Activated CD8-positive, alpha-beta memory T cell treated with anti-CD3 and anti-CD28 coated beads for 36 hours (primary cell): ENCODE data around the gene PHYHD1. TPM values are rescaled to one million over a fixed set of nuclear protein-coding genes. Genes with fewer than 3 reads are reported as not detected.

Source experiments
- CTCF ChIA-PET: fragments of 350-600 bp; sonication (Branson Sonifier 250); formaldehyde crosslinking; loops from one replicate; lab custom pipeline; 2021; ENCODE audit warnings: antibody characterized with exemption; lab: Charles Lee
- POLR2A ChIA-PET: fragments of 350-600 bp; sonication (Branson Sonifier 250); formaldehyde crosslinking; loops from one replicate; lab custom pipeline; 2021; ENCODE audit warnings: antibody characterized with exemption; lab: Charles Lee
- total RNA-seq, 2 experiments: library from RNA; stranded (reverse); gene quantifications; one replicate each; pipeline ENCODE4 v1.2.3, GENCODE V29; 2021

PHYHD1 gene
- total RNA-seq, 2 experiments from 2014 or later: not detected

GRCh38 chr9:128916204-128916603, 4.6 kb upstream of the PHYHD1 start:
- CTCF ChIA-PET: interaction anchor here (1.8 kb wide), 1 partner anchor 12 kb away, joined by 7 read pairs; no protein-coding TSS in a partner anchor
- POLR2A ChIA-PET: interaction anchor here (0.7 kb wide), 1 partner anchor 917 kb away, joined by 3 read pairs; no protein-coding TSS in a partner anchor

- ChIA-PET POLR2A (interaction anchor here (0.7 kb wide), 1 partner anchor 916 kb away, joined by 3 read pairs; no protein-coding TSS in a partner anchor), CTCF (interaction anchor here (1.8 kb wide), 1 partner anchor 12 kb away, joined by 7 read pairs; no protein-coding TSS in a partner anchor)
Observed at GRCh38 chr9:128916745-128917144, 4.0 kb upstream of the PHYHD1 start.

GRCh38 chr9:128917151-128917849, 3.5 kb upstream of the PHYHD1 start:
- POLR2A ChIA-PET: interaction anchor here (0.7 kb wide), 1 partner anchor 916 kb away, joined by 3 read pairs; no protein-coding TSS in a partner anchor
- CTCF ChIA-PET: interaction anchor here (1.8 kb wide), 1 partner anchor 11 kb away, joined by 7 read pairs; no protein-coding TSS in a partner anchor

- POLR2A ChIA-PET: no interaction called here
- CTCF ChIA-PET: interaction anchor here (0.6 kb wide), 1 partner anchor 13 kb away, joined by 3 read pairs; no protein-coding TSS in a partner anchor
Observed at GRCh38 chr9:128918921-128919320, 1.9 kb upstream of the PHYHD1 start.

GRCh38 chr9:128919402-128920089, 1.2 kb upstream of the PHYHD1 start:
- ChIA-PET POLR2A (no interaction called here), CTCF (interaction anchor here (0.6 to 1.0 kb wide), 3 partner anchors 9 to 71 kb away, joined by 3 to 6 read pairs (median 3); no protein-coding TSS in a partner anchor)

GRCh38 chr9:128921881-128922763, 1.3 kb downstream of the PHYHD1 start:
- CTCF ChIA-PET: interaction anchor here (0.6 to 1.1 kb wide), 4 partner anchors 10 to 341 kb away, joined by 3 read pairs; no protein-coding TSS in a partner anchor
- POLR2A ChIA-PET: interaction anchor here (0.6 to 0.7 kb wide), 2 partner anchors 116 to 279 kb away, joined by 4 to 5 read pairs; no protein-coding TSS in a partner anchor

- POLR2A ChIA-PET: no interaction called here
- CTCF ChIA-PET: interaction anchor here (0.9 to 1.0 kb wide), 2 partner anchors 46 to 342 kb away, joined by 3 read pairs; no protein-coding TSS in a partner anchor
Observed at GRCh38 chr9:128923493-128923883, 2.7 kb downstream of the PHYHD1 start.

- ChIA-PET CTCF (interaction anchor here (0.5 to 2.8 kb wide), 23 partner anchors 8 to 245 kb away, joined by 3 to 43 read pairs (median 4); partner anchors contain the start of gene ENDOG), POLR2A (interaction anchor here (0.5 kb wide), 1 partner anchor 615 kb away, joined by 3 read pairs; no protein-coding TSS in a partner anchor)
Observed at GRCh38 chr9:128927731-128928411, 7.1 kb downstream of the PHYHD1 start.

- ChIA-PET POLR2A (interaction anchor here (0.5 kb wide), 1 partner anchor 616 kb away, joined by 3 read pairs; no protein-coding TSS in a partner anchor), CTCF (interaction anchor here (0.5 to 2.8 kb wide), 21 partner anchors 8 to 246 kb away, joined by 3 to 43 read pairs (median 4); partner anchors contain the start of gene ENDOG)
Observed at GRCh38 chr9:128928624-128929023, 7.8 kb downstream of the PHYHD1 start.

- CTCF ChIA-PET: interaction anchor here (0.7 to 2.8 kb wide), 5 partner anchors 35 to 67 kb away, joined by 3 to 43 read pairs (median 6); no protein-coding TSS in a partner anchor
- POLR2A ChIA-PET: interaction anchor here (0.7 kb wide), 1 partner anchor 52 kb away, joined by 3 read pairs; no protein-coding TSS in a partner anchor
Observed at GRCh38 chr9:128929560-128929959, 8.8 kb downstream of the PHYHD1 start.

- ChIA-PET POLR2A (no interaction called here), CTCF (no interaction called here)
Observed at GRCh38 chr9:128933731-128934130, 12.9 kb downstream of the PHYHD1 start.

GRCh38 chr9:128936171-128936865, 15.5 kb downstream of the PHYHD1 start:
- POLR2A ChIA-PET: no interaction called here
- CTCF ChIA-PET: interaction anchor here (0.6 kb wide), 1 partner anchor 151 kb away, joined by 3 read pairs; no protein-coding TSS in a partner anchor

GRCh38 chr9:128937310-128938165, 16.8 kb downstream of the PHYHD1 start:
- ChIA-PET CTCF (interaction anchor here (1.0 kb wide), 1 partner anchor 10 kb away, joined by 6 read pairs; no protein-coding TSS in a partner anchor), POLR2A (no interaction called here)

- POLR2A ChIA-PET: no interaction called here
- CTCF ChIA-PET: no interaction called here
Observed at GRCh38 chr9:128940271-128940921, 19.6 kb downstream of the PHYHD1 start.

GRCh38 chr9:128940946-128941755, 20.4 kb downstream of the PHYHD1 start:
- POLR2A ChIA-PET: no interaction called here
- CTCF ChIA-PET: no interaction called here
